Right atrium auricular region (tissue), 2 donors: ENCODE results near the gene CD63. TPM values are rescaled to one million over a fixed set of nuclear protein-coding genes. Genes with fewer than 3 reads are reported as not detected.

Experiments
- DNase-seq: peaks from one replicate; pipeline ENCODE4 v3.0.0-alpha.2; 2019; ENCODE audit warnings: low spot score
- H3K27ac ChIP-seq, 2 donors: fragments of 200-600 bp; sonication (generic); 1 replicate in 1 of 2; 2 replicates in 1 of 2; pipeline ENCODE4 v1.5.1; 2016 to 2019
- H3K27me3 ChIP-seq, 2 donors: fragments of 200-600 bp; sonication (generic); one replicate each; pipeline versions ENCODE4 v1.5.1 to v1.6.0; 2017 to 2019
- H3K36me3 ChIP-seq: fragments of 200-600 bp; sonication (generic); one replicate; pipeline ENCODE4 v1.5.1; 2016
- H3K4me1 ChIP-seq, 2 donors: fragments of 200-600 bp; sonication (generic); one replicate each; pipeline versions ENCODE4 v1.5.1 to v1.6.0; 2017 to 2019
- H3K4me3 ChIP-seq, 2 donors: fragments of 200-600 bp; sonication (generic); 1 replicate in 1 of 2; 2 replicates in 1 of 2; pipeline ENCODE4 v1.5.1; 2017 to 2019; ENCODE audit warnings: mild to moderate bottlenecking in 1 of 2, moderate library complexity in 1 of 2
- H3K9me3 ChIP-seq, 2 donors: fragments of 200-600 bp; sonication (generic); one replicate each; pipeline ENCODE4 v1.5.1; 2019
- CTCF ChIP-seq, 2 donors: fragments of 200-600 bp; sonication (generic); IDR thresholded peaks; one replicate each; pipeline ENCODE4 v1.5.1; 2019; ENCODE audit warnings: antibody characterized with exemption in 2 of 2
- total RNA-seq, 2 donors: library from RNA; depleted of rRNA; stranded (reverse); fragments of >200 nt; gene quantifications; one replicate each; pipeline ENCODE4 v1.1.0, GENCODE V29; 2016

CD63 gene
- total RNA-seq, 2 donors from 2014 or later, result 1,041 to 1,122 TPM

DNA sequence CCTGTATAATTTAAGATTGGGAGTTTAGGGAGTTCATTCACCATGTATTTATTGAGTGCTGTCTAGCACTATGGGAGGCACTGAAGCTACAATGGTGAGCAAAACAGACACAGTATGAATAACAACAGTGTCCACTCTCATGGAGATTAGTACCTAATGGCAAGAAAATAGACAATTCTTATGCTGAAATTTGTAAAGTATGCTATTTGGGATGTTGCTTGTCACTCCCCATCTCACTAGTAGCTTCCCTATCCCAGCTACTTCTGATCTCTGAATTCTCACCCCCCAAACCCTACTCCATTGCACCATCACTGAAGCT is 18.1 kb upstream of the CD63 start:
- H3K9me3 ChIP-seq, result no peaks in the 10 kb centered on the region
- no peak for DNase-seq
- peaks cover 0 to 38% of the 10 kb centered on the region in 2 donors for H3K4me1 ChIP-seq
- H3K36me3 ChIP-seq, result peaks cover 6% of the 10 kb centered on the region
- no peaks in the 10 kb centered on the region for H3K27me3 ChIP-seq
- no peak overlapping the region for H3K4me3 ChIP-seq
- no peak for TF ChIP-seq CTCF (IDR thresholded peaks at IDR 0.05)
- H3K27ac ChIP-seq, result no peak overlapping the region

GRCh38 chr12:55746174-55746912 is 17.5 kb upstream of the CD63 start:
- no peak overlapping the region for H3K4me3 ChIP-seq
- peaks cover 0 to 38% of the 10 kb centered on the region in 2 donors for H3K4me1 ChIP-seq
- no peak for TF ChIP-seq CTCF (IDR thresholded peaks at IDR 0.05)

DNA sequence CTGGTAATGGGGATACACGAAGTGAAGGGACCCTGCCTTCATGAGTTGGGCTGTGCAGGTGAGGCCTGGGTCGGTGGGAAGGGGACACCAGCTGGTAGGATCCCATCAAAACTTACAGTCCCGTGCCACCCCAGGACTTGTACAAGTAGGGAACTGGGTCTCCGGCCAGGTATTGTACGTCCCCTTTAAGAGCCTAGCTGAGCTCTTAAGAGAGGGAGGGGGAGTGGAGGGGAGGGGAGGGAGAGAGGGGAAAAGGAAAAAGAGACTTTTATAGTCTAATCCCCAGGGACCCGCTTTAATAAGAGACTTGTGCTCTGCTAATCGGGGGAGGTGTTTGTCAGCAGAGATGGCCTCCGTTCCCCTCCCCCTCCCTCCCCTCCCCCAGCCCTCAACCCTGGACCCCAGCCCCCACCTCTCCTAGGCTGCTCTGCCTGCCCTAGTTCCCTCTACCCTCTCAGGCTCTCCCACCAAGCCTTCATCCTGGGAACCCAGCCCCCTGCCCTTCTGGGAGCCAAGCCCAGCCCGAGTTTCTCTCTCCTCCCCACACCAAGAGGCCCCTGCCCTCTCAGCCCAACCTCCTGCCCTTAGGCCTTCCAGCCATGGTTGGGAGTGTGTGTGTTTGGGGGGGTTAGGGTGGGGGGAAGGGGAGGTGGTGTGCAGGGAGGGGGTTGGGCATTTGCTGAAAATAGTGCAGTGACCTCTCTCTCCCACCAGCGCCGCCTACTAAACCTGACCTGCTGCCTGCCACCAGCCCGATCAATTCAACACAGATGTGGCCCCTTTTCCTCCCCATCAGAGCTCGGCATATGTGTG is 16.8 kb upstream of the CD63 start:
- Histone ChIP-seq H3K36me3 (no peaks in the 10 kb centered on the region), H3K4me3 (peak overlapping the region in 1 of 2 donors; percentile 22), H3K9me3 (no peaks in the 10 kb centered on the region), H3K27ac (peak overlapping the region; percentile 70 to 75), H3K4me1 (peaks cover 0 to 38% of the 10 kb centered on the region in 2 donors), H3K27me3 (no peaks in the 10 kb centered on the region)
- TF ChIP-seq CTCF (IDR thresholded peaks at IDR 0.05), result no peak
- DNase-seq, result no peak

More at GRCh38 chr12:55746174-55746912, 17.5 kb upstream of the CD63 start:
- Histone ChIP-seq H3K36me3 (peaks cover 1% of the 10 kb centered on the region), H3K27ac (peak overlapping the region; percentile 70 to 75), H3K27me3 (no peaks in the 10 kb centered on the region), H3K9me3 (no peaks in the 10 kb centered on the region)
- no peak for DNase-seq

DNA sequence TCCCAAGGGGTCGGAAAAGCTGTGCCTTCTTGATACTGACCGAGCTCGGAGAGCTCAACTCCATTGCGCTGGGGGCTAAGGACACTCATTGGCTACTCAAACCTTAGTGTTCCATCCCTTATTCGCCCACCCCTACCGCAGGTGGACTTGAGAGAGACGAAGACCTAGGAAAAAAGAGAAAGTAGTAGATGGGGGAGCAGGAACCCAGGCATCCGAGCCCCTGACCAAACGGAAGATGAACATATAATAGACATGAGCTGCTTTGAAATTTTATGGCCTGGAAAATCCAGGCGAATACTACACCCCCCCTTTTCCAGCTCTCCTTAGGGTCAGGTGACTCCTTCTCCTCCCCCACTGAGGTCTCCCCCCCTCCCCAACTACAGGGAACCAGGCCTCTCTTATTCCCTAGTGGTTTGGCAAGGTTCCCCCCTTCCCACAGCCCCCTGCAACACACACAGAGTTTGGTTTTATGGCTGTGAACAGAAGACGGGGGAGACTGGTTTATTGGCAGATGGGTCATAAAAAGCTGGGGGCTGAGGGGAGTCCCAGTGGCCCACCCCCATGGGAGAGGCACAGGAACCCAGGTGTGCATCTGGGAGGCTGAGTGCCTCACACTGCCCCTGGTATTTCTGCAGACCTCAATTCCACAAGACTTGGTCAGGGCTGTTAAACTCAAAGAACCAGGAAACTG is 15.7 kb upstream of the CD63 start:
- H3K4me3 ChIP-seq, result peak overlapping the region; percentile 51 to 68
- H3K36me3 ChIP-seq, result no peaks in the 10 kb centered on the region
- no peak for DNase-seq
- H3K27ac ChIP-seq, result peak overlapping the region; percentile 70 to 75
- no peaks in the 10 kb centered on the region for H3K9me3 ChIP-seq
- peaks cover 0 to 38% of the 10 kb centered on the region in 2 donors for H3K4me1 ChIP-seq
- no peak for TF ChIP-seq CTCF (IDR thresholded peaks at IDR 0.05)
- H3K27me3 ChIP-seq, result no peaks in the 10 kb centered on the region

DNA sequence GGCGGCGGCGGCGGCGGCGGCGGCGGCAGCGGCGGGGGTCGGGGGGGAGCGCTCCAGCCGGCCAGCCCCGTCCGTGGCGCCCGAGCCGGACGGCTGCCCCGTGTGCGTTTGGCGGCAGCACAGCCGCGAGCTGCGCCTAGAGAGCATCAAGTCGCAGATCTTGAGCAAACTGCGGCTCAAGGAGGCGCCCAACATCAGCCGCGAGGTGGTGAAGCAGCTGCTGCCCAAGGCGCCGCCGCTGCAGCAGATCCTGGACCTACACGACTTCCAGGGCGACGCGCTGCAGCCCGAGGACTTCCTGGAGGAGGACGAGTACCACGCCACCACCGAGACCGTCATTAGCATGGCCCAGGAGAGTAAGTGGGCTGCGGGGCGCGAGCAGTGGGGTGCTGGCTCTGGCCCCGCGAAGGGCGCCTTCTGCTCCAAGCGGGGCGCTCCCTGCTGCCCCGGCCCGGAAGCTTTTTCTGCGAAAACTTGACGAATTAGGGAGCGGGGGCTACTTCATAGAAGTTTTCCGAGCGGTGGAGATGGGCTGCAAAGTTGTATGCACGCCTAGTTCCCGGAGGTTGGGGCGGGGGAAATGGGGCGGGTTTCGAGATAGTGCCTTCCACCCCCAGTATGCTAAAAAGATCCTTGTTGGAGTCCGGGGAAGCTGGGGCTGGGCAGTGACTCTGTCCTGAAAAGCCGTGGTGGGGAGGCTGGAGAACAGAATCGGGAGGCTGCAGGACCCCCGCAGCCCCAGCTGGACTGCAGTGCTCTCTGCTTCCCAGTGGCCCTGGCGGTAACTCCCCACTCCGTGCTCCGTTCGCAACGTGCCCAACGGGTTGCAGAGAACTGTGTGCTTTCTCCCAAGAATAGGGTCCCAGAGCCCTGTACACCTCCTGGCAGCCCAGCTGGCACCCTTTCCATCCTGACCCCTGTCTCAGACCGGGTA is 14.9 kb upstream of the CD63 start:
- Histone ChIP-seq H3K4me3 (peak overlapping the region; percentile 51 to 68), H3K27me3 (no peaks in the 10 kb centered on the region), H3K4me1 (peaks cover 0 to 38% of the 10 kb centered on the region in 2 donors), H3K9me3 (no peaks in the 10 kb centered on the region), H3K36me3 (no peaks in the 10 kb centered on the region), H3K27ac (peak overlapping the region; percentile 70 to 75)
- DNase-seq, result no peak
- no peak for TF ChIP-seq CTCF (IDR thresholded peaks at IDR 0.05)
